HG02571 (cell line): ENCODE measurements around the gene ZSCAN23.
"Not testable (repeated sequence)": the region's sequence is repeated elsewhere in the genome, so short reads cannot be mapped to it uniquely, and the experiment has no call there.

ENCODE experiments used
- ATAC-seq: cut with Tn5 transposase; IDR thresholded peaks from one replicate; pipeline ENCODE4 v1.9.1; 2021; ENCODE audit warnings: mild to moderate bottlenecking, moderate library complexity; ENCODE audit not compliant: unreplicated experiment

The ZSCAN23 gene

DNA sequence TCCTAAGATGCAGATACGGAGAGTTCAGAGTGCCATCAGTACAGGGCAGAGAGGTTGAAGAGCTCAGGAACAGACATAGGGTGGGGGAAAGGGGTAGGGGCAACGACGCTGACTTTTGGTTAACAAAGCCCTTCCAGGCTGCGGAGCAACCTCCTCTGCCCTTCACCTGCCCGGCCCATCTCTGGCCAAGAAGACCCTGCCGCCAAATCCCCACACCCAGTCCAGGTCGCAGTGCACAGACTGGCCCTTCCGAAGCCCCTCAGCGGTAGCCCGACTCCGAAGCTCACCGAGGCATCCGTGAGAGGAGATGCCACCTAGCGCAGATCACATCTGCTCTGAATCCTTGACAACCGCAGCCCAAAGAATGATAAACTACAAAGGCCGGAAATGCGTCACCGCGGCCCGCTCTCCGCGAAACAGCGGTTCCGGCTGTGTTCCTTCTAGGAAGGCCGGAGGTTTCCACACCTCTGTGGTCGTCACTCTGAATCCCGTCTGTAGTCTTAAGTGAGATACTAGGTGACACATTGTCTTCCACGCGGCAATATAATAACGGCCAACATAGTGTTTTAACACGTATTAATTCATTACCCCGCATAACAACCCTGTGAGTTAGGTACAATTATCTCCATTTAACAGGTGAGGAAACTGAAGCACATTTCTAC, at the start of gene ZSCAN23:
ZSCAN23 (minus strand) TSS at position 380 of the 662 bp plus-strand sequence. CDS start 7,225 bp downstream, outside the sequence.
- ATAC-seq, result peak; percentile 77

DNA sequence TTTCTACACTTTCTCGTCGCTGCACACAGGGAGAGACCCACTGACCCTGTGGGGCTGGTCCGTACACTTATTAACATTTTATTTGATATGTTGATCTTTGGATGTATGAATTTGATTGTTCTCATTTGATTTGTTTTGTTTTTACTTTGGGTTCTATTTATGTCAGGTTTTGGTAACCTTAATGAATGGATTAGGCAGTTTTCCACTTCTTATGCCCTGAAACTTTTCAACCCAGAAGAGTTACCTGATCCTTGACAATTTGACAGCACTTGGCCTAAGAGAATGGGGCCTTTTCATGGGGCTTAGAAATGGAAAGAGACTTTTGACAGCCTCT, 48.7 kb upstream of the ZSCAN23 start:
- ATAC-seq, result no peak

DNA sequence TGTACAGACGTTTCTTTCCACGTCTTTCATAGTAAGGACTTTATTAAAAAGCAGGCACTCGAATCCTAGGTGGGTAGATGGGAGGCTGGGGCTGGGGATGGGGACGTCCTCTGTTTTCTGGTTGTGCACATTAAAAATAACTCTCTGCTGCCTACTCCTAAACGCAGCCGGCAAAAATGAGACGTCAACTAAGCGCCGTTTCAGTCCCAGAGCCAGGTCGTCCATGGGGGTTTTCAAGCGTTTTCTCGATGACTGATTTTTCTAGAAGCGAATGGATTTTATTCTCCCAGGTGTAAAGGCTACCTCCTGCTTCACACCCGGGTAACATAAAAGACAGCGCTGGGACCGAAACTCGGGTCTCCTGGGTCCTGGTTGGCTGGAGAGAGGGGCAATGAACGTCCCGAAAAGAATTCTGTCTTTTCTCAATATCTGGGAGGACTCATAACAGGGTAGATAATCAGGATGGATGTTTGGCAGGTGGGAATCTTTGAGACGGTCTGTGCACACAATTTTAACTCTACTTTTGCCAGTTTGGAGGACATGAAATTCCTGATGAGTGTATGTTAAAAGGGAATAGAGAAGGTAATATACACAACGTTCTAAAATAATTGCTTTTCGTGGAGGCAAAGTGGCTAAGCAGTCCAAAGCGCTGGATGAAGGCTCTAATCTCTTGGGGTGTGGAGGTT, 47.1 kb upstream of the ZSCAN23 start:
- ATAC-seq, result no peak

GRCh38 chr6:28489366-28490204, 46.3 kb upstream of the ZSCAN23 start:
- peak; percentile 71 for ATAC-seq

GRCh38 chr6:28488916-28489365, 45.6 kb upstream of the ZSCAN23 start:
- ATAC-seq, result no peak

DNA sequence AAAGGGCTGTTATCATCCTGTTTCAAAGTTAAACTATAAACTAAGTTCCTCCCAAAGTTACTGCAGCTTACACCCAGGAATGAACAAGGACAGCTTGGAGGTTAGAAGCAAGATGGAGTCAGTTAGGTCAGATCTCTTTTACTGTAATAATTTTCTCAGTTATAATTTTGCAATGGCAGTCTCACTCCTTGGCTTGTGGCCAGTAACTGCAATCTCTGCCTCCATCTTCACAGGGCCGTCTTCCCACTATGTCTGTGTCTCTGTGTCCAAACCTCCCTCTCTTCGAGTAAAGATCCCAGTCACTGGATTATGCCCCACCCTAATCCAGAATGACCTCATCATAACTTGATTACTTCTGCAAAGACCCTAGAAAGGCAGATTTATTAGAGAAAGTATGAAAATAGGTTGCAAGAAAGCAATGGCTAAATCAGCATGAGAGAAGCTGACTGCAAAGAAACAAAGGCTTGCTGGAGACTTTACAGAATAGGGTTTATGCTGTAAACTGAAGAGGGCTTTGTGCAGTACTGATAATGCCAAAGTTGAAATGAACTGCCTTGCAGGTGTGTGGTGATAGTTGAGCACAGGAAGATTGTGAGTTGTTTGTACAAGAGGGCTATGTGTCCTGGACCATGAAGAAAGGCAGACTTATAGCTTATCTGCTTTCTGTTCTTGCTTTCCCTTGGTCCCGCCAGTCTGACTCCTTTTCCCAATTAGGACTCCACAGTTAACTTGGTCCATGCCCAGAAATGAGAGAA, 43.9 kb upstream of the ZSCAN23 start:
- ATAC-seq, result no peak

GRCh38 chr6:28486533-28486932, 43.2 kb upstream of the ZSCAN23 start:
- no peak for ATAC-seq

- no peak for ATAC-seq
Measured at GRCh38 chr6:28485482-28485881, 42.2 kb upstream of the ZSCAN23 start.

- no peak for ATAC-seq
Measured at GRCh38 chr6:28480253-28480932, 37.1 kb upstream of the ZSCAN23 start.

DNA sequence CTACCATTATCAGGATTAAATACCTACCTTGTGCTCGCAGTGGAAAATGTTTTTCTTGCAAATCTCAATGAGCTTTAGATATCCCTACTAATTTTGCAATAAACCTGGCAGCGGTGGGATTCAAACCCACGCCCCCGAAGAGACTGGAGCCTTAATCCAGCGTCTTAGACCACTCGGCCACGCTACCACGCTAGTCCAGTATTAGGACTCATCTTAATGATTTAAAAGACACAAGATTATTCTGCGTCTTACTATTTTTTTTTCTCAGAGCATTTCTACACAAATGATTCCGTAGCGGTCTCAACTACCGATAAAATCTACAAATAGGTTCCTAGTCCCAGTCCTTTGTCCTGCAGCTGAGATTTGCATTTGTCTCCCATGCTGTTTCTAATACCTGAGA, 35.2 kb upstream of the ZSCAN23 start:
- ATAC-seq, result no peak

DNA sequence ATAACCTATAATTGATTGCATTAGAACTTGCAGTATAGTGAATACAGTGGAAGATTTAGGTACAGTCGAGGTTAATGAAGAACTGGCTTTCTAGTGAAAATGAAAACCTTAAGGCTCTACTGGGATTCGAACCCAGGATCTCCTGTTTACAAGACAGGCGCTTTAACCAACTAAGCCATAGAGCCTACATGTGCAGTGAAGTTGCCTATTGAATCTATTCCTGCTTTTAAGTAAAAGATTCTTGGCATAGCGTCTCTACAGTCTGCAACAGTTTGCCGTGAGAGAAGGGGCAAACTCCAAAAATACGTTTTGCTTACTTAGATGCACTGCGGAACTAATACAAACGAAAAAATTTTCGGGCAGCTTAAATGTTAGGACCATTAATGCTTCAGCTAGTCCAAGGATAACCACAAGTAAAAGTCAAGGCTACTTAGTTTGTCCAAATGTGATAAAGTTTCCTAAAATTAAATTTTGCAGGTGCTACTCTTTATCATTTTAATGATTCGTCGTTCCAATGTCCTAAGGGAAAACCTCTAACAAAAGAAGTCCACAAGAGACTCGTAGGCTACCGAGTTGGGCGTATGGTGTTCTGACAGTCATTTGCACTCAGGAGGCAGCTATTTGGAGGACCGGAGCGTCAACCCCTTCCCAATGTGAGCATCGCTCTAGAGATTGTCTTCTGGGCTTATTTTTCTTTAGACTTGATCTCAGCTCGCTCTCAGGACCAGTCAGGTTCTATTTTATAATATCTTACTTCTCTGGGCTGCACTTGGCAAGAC, 31.3 kb upstream of the ZSCAN23 start:
- no peak for ATAC-seq

- ATAC-seq, result not testable (repeated sequence)
Measured at GRCh38 chr6:28469153-28469745, 26.0 kb upstream of the ZSCAN23 start.

DNA sequence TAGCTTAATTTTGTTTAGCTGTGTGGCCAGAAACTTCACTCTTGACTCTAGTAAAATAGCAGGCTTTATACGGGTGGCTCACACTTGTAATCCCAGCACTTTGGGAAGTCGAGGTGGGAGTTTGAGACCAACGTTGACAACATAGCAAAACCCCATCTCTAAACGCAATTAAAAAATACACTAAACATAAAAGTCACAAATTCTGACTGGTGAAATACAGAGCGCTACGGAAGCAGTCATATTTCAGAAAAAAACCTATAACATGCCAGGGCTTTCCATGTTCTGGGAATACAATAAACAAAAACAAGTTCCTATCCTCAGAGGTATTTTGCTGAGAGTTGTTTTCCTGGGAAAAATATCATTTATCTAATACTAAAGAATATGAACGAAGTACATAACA, 24.8 kb upstream of the ZSCAN23 start:
- no peak for ATAC-seq

DNA sequence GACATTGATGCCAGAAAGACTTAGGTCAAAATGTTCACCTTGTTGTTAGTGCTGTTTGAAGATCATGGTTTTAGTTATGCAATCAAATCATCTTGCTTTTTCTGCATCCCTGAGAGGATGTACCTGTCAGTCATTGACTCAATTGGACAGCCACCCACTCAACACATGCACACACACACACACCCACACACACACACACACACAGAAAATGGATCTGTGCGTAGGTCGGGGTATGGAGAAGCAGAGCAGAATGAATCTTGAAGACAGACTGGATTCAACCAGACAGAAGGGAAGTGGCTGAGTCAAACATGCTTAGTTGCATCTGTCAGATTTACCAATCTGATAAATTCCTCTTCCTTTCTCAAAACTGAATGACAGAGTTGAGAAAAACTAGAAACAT, 19.1 kb upstream of the ZSCAN23 start:
- no peak for ATAC-seq

DNA sequence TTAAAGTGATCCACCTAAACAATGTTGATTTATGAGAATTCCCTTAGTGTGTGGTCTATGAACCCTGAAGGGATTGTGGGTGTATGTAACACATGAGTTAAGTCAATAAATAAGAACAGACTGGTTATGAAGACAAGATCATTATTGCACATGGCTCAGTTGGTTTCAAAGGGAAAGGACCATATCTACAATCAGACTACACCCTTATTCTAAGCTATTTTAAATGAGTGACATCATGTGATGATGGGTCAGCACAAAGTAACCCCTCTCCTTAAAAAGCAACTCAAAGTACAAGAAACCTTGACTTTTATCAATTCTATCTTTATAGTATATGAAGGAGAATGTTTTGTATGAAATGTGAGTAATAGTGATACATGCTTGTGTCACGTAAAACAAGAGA, 15.3 kb upstream of the ZSCAN23 start:
- no peak for ATAC-seq

DNA sequence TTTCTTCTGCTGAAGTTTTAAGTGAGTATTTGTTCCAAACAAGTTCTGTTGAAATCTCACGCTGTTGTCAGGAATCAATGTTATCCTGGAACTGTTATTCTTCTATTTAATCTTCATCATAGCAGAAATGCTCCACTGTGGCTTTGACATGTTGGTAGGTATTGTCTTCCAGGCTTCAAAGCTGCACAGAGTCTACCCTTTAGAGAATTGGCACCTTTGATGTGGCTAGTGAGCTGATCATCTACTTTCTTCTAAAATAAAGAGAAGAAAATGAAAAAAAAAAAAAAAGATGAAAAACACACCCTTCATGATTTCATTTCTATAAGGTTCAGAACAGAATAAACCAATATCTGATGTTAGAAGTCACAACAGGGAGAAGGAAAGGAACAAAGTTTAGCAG, 5.8 kb upstream of the ZSCAN23 start:
- no peak for ATAC-seq

DNA sequence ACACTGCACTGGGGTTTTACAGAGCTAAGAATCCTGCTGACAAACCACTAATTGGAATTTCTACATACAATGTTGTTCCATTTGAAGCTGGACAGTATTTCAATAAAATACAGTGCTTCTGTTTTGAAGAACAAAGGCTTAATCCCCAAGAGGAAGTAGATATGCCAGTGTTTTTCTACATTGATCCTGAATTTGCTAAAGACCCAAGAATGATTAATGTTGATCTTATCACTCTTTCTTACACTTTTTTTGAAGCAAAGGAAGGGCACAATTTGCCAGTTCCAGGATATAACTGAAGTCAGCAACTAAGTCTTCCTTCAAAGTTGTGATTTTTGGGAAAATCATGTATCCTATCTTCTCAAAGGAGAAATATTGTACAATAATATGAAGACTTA, 4.2 kb upstream of the ZSCAN23 start:
- not testable (repeated sequence) for ATAC-seq

DNA sequence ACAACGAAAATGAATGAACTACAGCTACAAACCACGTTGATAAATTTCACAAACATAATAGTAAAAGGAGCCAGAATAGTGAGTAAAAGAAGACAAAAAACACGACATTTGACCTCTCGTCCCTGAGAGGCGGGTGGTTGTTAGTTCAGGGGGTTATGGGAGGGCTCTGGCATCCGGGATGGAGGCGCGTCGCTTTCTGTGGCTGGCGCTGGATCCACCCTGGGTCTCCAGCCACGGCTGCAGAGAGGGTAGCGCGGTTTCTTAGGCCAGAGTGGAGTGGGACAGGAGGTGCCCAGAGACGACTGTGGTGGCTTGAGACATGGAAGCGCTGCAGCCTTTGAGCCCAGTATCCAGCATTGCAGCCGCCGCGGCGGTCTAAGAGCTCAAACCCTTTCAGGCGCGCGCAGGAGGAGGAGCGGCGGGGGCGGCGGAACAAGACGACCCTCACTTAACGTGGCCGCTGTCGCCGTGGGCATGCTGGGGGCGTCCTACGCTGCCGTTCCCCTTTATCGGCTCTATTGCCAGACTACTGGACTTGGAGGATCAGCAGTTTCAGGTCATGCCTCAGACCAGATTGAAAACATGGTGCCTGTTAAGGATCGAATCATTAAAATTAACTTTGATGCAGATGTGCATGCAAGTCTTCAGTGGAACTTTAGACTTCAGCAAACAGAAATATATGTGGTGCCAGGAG, 3.7 kb upstream of the ZSCAN23 start:
- no peak for ATAC-seq

GRCh38 chr6:28444759-28445158, 1.5 kb upstream of the ZSCAN23 start:
- ATAC-seq, result not testable (repeated sequence)
